Measurements from ENCODE around the gene CHRNA9.
A peak's percentile ranks its signal among the peaks of the same experiment; 100 is the strongest.
"Not testable (repeated sequence)": the region's sequence is repeated elsewhere in the genome, so short reads cannot be mapped to it uniquely, and the experiment has no call there.

CHRNA9 gene

DNA sequence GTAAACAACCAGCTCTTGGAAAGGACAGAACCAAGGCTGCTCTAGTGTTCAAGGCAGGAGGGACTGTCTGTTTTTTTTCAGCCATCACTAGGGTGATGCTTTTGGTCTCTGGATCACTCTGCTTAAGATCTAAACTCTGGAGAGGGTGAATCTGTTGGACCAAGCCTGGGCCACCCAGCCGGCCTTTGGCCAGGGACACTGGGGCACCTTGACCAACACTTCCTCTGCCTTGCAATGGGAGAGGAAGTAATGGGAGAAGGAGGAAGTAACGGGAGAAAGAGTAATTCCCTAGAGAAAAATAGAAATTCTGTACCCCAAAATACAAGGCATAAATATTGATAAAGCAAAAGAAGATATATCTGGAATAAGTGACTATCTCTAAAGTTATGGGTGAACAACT lies 12.9 kb downstream of the CHRNA9 start:
- no peak for DNase-seq

DNA sequence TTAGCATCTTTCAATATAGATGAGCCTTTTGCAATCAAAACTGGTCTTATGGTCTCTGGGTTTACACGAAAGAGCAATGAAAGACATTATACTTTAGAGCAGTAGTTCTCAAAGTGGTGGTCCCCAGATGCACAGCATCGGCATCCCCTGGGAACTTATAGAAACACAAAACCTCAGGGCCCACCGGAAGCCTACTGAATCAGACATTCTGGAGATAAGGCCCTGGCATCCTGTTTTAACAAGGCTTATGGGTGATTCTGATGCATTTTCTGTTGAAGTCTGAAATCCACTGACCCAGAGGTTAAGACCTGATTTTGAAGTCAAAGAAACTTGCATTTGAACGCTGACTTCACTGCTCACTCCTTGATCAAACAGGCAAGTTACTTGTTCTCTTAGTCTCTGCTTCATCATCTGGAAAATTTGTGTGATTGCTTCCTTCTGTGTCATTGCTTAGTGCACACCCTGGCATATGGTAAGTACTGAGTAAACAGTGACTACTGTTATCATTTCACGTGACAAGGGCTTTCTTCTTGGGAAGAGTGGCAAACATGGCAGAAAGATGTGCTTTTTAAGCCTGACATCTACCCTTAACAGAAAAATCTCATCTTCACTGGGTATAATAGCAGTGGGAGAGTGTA lies 14.5 kb downstream of the CHRNA9 start:
- no peak for DNase-seq

DNA sequence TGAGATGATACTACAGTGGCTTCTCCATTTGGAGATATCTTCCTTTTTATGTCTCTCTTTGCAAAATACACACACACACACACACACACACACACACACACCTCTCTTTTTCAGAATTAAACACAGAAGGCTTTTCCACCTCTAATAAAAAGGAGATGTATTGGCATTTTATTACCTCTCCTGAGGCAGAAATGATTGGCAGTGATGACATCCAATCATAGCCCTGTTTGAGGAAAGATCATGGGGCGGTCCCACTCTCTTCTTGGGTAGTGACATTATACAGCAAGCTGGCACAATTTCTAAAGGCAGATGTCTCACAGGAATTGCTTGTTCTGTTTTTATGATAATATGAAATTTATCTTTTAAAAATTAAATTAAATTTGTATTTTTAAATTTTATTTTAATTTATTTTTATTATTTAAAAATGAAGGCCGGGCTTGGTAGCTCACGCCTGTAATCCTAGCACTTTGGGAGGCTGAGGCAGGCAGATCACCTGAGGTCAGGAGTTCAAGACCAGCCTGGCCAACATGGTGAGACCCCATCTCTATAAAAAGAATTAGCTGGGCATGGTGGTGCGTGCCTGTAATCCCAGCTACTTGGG lies 15.6 kb downstream of the CHRNA9 start:
- DNase-seq, result no peak

DNA sequence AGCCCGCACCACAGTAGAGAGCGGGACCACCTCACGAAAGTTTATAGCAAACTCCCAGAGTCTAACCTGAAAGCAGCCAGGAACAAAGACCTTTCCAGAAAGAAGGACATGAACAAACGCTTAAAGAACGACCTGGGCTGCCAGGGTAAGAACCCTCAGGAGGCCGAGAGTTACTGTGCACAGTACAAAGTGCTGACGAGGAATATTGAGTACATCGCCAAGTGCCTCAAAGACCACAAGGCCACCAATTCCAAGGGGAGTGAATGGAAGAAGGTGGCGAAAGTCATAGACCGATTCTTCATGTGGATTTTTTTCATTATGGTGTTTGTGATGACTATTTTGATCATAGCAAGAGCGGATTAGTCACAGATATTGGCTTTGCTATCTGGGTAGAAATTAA lies 19.0 kb downstream of the CHRNA9 start:
- DNase-seq, result no peak

DNA sequence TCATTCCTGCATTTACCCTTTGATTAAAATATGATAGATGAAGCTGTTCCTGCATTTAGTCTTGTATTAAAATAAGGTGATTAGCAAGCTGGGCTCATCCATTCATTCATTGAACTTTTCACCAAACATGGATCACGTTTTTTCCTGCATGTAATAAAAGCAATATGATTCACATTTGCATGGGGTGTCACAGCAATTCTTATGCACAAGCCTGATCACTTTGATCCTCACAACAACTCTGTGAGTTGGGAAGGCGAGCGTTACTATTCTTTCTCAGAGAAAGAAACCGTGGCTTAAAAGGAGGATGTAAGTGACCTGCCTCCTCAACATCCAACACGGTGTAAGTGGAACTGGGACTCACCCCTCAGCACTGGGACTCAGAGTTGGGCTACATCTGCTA lies 20.0 kb downstream of the CHRNA9 start:
- DNase-seq, result no peak

DNA sequence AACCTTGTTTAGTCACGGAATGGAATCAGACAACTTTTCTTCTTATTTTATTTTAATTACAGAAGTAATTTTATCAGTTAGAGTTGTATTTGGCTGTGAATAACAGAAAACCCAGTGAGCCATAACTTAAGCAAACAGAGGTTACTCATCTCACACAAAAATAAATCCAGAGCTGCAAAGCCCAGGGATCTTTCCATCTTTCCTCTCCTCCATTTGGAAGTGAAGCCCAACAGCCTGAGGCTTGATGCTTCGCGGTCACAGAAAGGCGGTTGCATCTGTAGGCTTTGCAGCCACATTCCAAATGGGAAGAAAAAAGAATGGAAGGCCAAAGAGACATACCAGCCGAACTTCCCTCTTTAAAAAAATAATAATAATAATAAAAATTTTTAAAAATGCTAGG lies 22.6 kb downstream of the CHRNA9 start:
- no peak for DNase-seq

DNA sequence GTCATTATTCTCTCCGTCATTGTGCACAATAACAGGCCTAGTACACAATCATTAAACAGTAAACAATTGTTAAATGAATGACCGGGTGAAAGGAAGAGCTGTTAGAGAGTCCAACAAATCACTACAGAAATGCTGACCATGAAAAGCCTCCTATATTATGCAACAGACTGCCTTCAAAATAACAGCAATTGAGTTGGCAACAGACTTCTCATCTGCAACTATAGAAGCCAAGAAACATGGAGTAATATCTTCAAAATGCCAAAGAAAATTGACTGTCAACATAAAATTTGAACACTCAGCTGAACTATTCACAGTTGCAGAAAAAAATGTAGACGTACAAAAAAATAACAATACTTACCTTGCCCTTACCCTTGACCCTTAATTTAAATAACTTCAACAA lies 26.2 kb downstream of the CHRNA9 start:
- no peak for DNase-seq

DNA sequence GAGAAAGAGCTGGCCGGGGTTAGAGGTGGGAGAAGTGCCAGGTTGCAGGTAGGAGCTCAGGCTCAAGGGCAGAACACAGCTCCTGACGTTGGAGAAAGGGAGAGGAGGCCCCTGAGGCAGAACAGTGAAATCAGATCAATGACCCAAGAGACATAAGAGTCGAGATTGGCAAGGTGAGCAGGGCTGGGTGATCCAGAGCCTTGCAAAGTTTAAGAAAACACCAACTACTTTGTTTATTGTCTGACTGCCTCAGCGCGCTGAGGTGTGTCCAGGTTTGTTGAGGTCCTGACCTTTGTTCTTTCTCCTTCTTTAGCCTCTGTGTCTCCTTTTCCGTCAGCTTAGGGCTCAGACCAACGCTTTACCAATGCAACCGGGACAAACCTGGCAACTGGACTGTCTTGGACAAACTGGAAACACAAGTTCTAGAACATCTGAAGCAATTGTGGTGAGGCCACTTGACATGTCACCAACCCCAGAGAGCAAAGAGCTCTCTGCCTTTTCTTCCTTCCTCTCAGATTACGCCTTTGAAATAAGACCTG lies 28.3 kb downstream of the CHRNA9 start:
- DNase-seq, result no peak

DNA sequence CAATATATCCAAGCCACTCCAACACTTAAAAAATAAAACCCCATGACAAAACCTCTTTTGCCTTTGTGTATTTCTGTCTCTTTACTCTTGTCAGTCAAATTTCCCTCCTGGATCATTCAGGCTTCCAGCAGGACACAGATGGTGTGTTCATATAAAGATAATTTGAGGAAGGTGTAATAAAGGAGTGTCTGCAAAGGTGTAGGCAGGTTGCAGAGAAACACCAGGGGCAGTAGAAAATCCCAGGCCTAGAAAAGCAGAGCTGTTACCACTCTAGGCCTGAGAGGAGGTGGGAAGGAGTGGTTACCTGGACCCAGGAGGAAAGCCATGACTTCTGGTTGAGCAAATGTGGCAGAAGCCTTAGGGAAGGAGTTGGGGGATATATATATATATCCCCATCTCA lies 28.8 kb downstream of the CHRNA9 start:
- no peak for DNase-seq

DNA sequence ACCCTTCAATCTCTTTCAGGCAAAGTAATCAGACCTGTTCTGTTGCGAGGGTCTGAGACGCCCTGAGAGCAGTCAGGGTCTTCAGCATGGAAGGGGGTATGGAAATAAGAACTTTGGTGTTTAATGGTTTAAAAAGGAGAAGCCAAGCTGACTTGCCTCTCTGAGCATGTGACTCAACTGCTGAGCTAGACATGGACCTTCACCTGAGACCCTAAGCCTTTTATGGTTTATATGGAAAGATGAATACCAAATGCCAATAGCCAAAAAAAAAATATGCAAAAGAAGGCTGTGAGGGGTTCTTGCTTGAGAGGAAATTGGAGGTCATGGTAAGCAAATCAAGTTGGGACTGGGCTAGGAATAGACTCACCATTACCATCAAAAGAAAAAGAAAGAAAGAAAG lies 30.6 kb downstream of the CHRNA9 start:
- no peak for DNase-seq

DNA sequence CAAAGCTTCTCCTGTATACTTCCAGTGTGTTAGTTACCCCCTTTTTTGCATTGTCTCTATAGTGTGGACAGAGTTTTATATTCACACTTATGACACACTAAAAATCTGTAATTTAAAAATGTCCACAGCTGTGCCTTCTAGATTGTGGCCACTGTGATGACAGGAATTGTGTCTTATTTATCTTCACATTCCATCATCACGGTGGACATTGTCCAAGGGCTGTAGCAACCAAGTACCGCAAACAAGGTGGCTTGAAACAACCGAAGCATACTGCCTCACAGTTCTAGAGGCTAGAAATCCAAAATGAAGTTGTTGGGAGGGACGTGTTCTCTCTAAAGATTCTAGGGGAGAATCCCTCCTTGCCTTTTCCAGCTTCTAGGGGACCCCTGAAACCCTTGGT lies 32.3 kb downstream of the CHRNA9 start:
- DNase-seq, result no peak

DNA sequence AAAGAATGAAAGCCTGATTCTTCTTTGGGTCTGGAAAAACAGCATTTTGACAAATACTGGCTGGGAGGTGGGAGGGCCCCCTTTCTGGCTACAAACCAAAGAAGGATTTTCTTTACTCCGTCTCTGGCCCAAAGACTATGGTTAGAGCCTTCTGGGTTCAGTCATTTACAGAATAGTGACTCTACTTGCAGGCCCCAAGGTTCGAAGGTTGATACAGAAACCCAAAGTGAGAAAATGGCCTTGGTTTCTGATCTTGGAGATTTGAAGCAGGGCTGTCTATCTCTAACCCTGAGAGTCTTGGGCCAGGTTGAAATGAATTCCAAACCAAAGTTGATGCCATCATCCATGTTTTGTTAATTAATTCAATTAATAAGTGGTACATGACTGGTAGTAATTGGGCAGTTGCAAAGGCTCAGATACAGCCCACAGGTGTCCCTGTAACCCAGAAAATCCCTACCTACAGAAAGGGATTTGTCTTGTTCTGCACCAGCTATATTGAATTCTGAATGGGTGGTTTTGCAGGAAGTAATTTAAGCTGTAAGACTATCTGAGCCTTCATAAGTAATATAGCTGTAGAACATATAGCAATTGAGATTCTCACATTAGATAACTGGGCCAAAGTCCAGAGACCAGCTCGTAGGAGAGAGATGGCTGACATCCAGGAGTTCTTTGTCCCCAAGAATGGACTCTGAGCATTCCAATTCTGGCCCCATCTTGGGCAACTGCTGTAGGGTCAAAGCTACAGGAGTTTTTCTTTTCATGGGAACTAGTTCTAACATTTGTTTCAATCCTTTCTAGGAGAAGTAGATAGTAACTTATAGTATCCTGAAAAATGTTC lies 34.5 kb downstream of the CHRNA9 start:
- peak; percentile 42 for DNase-seq

DNA sequence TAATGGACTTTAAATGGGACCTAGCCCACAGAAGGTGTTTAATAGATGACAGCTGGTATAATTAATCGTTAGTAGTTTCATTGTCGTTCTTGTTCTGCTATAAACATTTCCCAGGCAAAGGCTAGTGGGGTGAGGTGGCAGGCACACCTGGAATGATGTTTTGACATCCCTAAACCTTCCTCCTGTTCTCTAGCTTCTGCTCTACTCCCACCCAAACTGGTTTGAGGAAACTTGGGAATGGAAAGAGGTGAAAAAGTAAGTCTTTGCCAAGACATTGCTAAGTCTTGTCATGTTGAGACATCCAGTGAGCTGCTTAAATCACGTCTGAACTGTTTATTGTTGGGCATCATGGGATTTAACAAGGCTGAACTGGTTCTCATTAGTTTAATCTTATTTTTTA lies 37.5 kb downstream of the CHRNA9 start:
- DNase-seq, result no peak

DNA sequence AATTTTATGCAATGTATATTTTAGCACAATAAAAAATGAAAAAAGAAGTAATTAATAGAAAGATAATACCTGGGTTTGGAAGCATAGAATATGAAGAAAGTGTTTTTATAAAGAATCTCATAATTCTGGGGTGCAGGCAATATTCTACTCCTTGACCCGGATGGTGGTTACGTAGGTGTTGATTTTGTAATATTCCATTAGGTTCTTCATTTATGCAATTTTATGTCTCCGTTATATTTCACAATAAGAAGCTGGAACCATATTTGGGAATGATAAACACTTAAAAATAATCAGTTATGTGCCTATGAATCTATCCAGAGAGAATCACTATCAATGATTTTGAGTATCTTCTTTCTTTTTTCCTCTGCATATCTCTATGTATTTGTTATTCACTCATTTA lies 38.5 kb downstream of the CHRNA9 start:
- DNase-seq, result no peak

DNA sequence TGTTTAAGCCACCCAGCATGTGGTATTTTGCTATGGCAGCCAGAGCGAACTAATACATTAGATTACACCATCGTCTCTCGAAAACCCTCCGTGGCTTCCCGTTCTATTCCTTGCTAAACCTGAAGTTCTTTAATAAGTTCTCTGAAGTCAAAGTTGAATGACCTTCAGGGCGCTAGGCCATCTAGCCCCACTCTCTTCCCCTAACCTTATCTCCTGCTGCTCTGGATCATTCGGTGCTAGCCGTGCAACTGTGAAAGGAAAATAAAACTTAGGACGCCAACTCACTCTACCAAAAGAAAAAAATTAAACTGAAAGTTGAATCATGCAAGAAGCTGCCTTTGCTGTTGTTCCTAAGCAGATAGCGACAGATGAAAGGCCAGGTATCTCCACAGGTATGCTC lies 40.0 kb downstream of the CHRNA9 start:
- no peak for DNase-seq

DNA sequence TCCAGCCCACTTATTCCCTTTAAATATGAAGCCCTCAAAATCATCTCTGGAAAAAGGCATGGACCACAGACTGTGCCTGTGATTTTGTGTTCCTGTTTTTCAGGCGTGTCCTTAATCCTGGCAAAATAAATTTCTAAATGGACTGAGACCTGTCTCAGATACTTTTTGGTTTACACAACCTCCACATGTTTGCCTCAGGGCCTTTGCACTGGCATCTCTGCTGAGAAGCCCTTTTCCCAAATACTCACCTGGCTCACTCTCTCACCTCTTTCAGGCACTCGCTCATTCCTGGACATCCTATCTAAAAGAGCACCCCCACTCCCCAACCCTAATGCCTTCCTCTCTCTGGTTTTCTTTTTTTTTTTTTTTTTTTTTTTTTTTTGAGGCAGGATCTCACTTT lies 40.5 kb downstream of the CHRNA9 start:
- DNase-seq, result no peak

DNA sequence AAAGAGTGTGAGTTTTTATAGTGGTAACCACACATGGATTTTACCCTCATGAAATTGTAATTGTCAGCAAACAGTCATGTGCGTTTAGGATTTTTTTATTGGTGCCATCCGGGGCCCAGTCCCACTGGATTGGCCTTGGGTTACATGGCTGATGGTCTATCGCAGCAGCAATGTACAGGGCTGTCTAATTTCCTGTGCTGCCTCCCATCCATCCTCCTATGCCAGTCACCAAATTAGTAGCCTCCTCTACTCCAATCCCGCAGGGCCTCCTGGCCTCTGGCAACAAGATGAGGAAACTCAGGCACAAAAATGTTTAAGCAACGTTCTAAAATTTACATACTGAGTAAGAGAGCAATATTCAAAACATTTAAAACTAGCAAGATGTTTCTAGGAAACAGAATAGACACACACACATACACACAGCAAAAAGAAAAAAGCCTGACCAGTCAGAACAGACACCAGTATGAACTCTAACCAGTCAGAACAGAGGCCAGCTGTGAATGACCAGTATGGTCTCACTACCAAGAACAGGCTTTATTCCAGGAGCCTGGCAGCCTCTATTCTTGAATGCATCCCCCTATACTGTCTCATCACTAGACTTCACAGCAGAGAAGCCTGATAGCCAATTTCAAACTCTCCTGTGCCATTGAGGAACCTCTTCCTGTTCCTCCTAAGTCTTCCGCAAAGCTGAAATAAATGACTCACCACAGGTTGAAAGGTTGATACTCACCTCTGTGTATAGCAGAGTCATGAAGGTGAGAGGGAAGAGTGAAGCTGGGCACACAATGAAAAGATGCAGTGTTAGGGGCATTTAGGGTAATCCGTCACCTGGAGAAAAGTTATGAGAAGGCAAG lies 42.6 kb downstream of the CHRNA9 start:
- no peak for DNase-seq

DNA sequence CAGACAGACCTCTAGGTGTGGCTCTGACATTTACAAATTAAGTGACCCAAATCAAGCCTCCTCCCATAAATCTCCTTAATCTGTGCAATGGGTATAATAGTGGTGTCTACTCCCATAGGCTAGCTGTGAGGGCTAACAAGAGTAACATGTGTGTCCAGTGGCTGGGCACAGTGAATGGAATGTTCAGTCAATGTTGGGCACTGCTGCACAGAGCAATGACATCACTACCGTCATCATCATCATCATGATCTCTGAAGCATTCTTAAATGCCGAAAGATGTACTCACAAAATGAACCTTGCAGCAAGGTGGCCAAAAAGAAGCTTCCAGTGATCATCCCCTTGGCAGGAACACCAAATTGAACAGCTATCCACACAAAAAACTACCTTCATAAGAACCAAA lies 43.5 kb downstream of the CHRNA9 start:
- DNase-seq, result no peak

DNA sequence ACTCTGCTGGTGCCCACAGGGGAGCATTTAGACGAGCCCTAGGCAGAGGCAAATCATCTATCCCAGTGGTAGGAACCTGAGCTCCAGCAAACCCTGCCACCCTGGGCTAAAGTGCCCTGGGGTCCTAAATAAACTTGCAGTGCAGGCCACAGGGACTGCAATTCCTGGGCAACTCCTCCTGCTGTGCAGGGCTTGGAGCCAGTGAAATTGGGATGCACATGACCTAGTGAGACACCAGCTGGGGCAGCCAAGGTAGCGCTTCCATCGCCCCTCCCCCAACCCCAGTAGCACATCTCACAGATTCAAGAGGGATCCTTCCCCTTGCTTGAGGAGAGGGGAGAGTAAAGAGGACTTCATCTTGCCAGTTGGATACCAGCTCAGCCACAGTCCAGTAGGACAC lies 44.1 kb downstream of the CHRNA9 start:
- DNase-seq, result no peak

DNA sequence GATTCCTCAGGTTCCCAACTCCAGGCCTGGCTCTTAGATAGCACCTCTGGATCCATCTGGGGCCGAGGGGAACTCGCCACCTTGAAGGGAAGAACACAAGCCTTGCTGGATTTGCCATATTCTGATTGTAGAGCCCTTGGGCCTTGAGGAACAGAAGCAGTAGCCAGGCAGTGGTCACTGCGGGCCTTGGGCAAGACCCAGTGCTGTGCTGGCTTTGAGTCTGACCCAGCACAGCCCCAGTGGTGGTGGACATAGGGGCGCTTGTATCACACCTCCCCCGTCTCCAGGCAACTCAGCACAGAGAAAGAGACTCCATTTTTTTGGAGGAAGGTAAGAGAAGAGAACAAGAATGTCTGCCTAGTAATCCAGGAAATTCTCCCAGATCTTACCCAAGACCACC lies 45.5 kb downstream of the CHRNA9 start:
- no peak for DNase-seq

DNA sequence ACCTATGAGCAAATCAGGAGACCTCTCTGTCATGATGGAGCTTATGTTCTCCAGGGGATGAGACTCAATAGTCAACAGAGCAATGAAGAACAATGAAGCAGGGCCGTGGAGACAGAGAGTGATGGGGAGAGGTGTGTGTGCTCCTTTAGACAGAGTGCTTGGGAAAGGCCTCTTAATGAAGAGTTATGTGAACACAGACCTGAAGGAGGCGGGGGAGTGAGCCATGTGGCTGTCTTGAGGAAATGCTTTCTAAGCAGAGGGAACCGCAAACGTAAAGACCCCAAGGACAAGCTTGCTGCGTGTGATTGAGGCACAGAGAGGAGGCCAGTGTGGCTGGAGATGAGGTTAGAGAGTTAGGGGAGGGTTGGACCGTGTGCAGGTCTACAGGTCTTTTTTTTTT lies 53.1 kb downstream of the CHRNA9 start:
- no peak for DNase-seq

DNA sequence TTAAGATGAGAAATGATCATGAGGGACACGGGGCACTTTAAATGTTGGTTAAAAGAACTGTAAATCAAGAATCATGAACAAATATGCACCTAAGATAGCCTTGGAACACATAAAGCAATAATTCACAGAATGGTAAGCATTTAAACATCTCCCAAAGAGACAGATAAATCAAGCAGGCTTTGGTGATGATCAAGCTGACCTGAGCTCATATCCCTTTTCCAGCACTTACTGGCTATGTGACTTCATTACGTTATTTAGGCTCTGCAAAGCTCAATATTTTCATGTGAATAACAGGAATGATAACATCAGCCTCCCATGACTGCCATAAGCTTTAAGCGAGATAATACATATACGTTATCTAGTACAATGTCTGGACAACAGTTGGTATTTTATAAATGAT lies 54.9 kb downstream of the CHRNA9 start:
- DNase-seq, result no peak

DNA sequence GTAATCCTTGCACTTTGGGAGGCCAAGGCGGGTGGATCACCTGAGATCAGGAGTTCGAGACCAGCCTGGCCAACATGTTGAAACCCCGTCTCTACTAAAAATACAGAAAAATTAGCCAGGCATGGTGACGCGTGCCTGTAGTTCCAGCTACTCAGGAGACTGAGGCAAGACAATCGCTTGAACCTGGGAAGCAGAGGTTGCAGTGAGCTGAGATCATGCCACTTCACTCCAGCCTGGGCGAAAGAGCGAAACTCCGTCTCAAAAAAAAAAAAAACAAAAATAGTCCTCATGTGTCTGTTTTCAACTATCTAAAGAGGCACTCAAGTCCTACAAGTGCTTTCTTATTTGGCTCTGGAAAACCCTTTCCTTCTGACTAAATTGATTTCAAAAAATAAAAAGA lies 57.1 kb downstream of the CHRNA9 start:
- not testable (repeated sequence) for DNase-seq
